Mesenchymal stem cell (in vitro differentiated cells and primary cell): ENCODE data around the gene CFAP161.

Experiments
- DNase-seq: peaks from one replicate; pipeline ENCODE4 v3.0.0-alpha.2; 2013
- H2AFZ ChIP-seq: one replicate; pipeline ENCODE4 v1.6.1; 2013; ENCODE audit warnings: low read depth, mild to moderate bottlenecking, control low read depth, inconsistent platforms, low read length, moderate library complexity
- H2AK5ac ChIP-seq: 2 replicates; pipeline ENCODE4 v1.6.1; 2013; ENCODE audit warnings: low read length, moderate library complexity, mild to moderate bottlenecking, inconsistent platforms; ENCODE audit not compliant: severe bottlenecking
- H2BK120ac ChIP-seq: one replicate; pipeline ENCODE4 v1.6.1; 2013; ENCODE audit warnings: low read depth, mild to moderate bottlenecking, inconsistent platforms, low read length, moderate library complexity
- H2BK12ac ChIP-seq, 2 experiments: one replicate each; pipeline ENCODE4 v1.6.1; 2013; ENCODE audit warnings: inconsistent platforms in 2 of 2, low read length in 2 of 2, mild to moderate bottlenecking in 2 of 2, moderate library complexity in 2 of 2, control low read depth in 1 of 2
- H2BK15ac ChIP-seq: one replicate; pipeline ENCODE4 v1.6.1; 2013; ENCODE audit warnings: mild to moderate bottlenecking, low read depth, inconsistent platforms; ENCODE audit not compliant: poor library complexity, severe bottlenecking
- H2BK5ac ChIP-seq: 2 replicates; pipeline ENCODE4 v1.6.1; 2013; ENCODE audit warnings: low read depth, mild to moderate bottlenecking, low read length, control low read depth, inconsistent platforms; ENCODE audit not compliant: poor library complexity, severe bottlenecking
- H3K14ac ChIP-seq, 2 experiments: one replicate each; pipeline ENCODE4 v1.6.1; 2013; ENCODE audit warnings: inconsistent platforms in 2 of 2, low read length in 2 of 2, control low read depth in 1 of 2, mild to moderate bottlenecking in 1 of 2, moderate library complexity in 1 of 2
- H3K18ac ChIP-seq, 2 experiments: one replicate each; pipeline ENCODE4 v1.6.1; 2013; ENCODE audit warnings: inconsistent platforms in 2 of 2, low read length in 2 of 2, control low read depth in 1 of 2, low read depth in 1 of 2, mild to moderate bottlenecking in 1 of 2
- H3K23ac ChIP-seq, 2 experiments: one replicate each; pipeline ENCODE4 v1.6.1; 2013; ENCODE audit warnings: inconsistent platforms in 2 of 2, low read length in 2 of 2, mild to moderate bottlenecking in 2 of 2, moderate library complexity in 2 of 2, control low read depth in 1 of 2
- H3K27ac ChIP-seq: 2 replicates; pipeline ENCODE4 v1.5.1; 2013; ENCODE audit warnings: mild to moderate bottlenecking, moderate library complexity, low read length, control low read depth, inconsistent platforms; ENCODE audit not compliant: poor library complexity, severe bottlenecking
- H3K27me3 ChIP-seq, 2 experiments: 2 replicates each; pipeline versions ENCODE4 v1.6.1 to v1.7.0; 2013; ENCODE audit warnings: low read length in 2 of 2, mild to moderate bottlenecking in 2 of 2, moderate library complexity in 2 of 2, control low read depth in 1 of 2, inconsistent platforms in 1 of 2; ENCODE audit not compliant: control insufficient read depth in 1 of 2, insufficient read depth in 1 of 2
- H3K36me3 ChIP-seq, 2 experiments: 2 replicates each; pipeline versions ENCODE4 v1.6.1 to v1.7.0; 2013; ENCODE audit warnings: low read length in 2 of 2, control low read depth in 1 of 2, inconsistent platforms in 1 of 2, low read depth in 1 of 2, mild to moderate bottlenecking in 1 of 2; ENCODE audit not compliant: insufficient read depth in 2 of 2, control insufficient read depth in 1 of 2
- H3K4ac ChIP-seq, 2 experiments: one replicate each; pipeline ENCODE4 v1.6.1; 2013; ENCODE audit warnings: inconsistent platforms in 2 of 2, low read length in 2 of 2, mild to moderate bottlenecking in 2 of 2, moderate library complexity in 2 of 2, control low read depth in 1 of 2, low read depth in 1 of 2
- H3K4me1 ChIP-seq: 2 replicates; pipeline ENCODE4 v1.6.1; 2013; ENCODE audit warnings: low read depth, low read length, control low read depth; ENCODE audit not compliant: control insufficient read depth, insufficient read depth
- H3K4me2 ChIP-seq: 2 replicates; pipeline ENCODE4 v1.6.1; 2013; ENCODE audit warnings: low read length, mild to moderate bottlenecking, inconsistent platforms; ENCODE audit not compliant: poor library complexity, severe bottlenecking
- H3K4me3 ChIP-seq, 2 experiments: 2 replicates each; pipeline versions ENCODE4 v1.5.1 to v1.7.0; 2013; ENCODE audit warnings: low read length in 2 of 2, mild to moderate bottlenecking in 2 of 2, control low read depth in 1 of 2, low read depth in 1 of 2; ENCODE audit not compliant: insufficient read depth in 1 of 2
- H3K79me1 ChIP-seq: replicated peaks from 2 replicates; pipeline ENCODE4 v1.6.1; 2013; ENCODE audit warnings: mild to moderate bottlenecking, control low read depth, low read length, inconsistent platforms; ENCODE audit not compliant: poor library complexity, severe bottlenecking
- H3K9ac ChIP-seq: 2 replicates; pipeline ENCODE4 v1.7.0; 2013; ENCODE audit warnings: mild to moderate bottlenecking, low read length, moderate library complexity
- H3K9me3 ChIP-seq: 2 replicates; pipeline ENCODE4 v1.7.0; 2013; ENCODE audit warnings: mild to moderate bottlenecking, low read length; ENCODE audit not compliant: control insufficient read depth
- H4K8ac ChIP-seq: one replicate; pipeline ENCODE4 v1.6.1; 2013; ENCODE audit warnings: inconsistent platforms, mild to moderate bottlenecking, low read length, moderate library complexity
- H4K91ac ChIP-seq: one replicate; pipeline ENCODE4 v1.6.1; 2013; ENCODE audit warnings: mild to moderate bottlenecking, low read length, inconsistent platforms
- WGBS: methylation state at CpG from one replicate; pipeline ENCODE4 v1.1.7; 2013; ENCODE audit warnings: mixed read lengths; 5-methylcytosine and 5-hydroxymethylcytosine counted together

The CFAP161 gene

DNA sequence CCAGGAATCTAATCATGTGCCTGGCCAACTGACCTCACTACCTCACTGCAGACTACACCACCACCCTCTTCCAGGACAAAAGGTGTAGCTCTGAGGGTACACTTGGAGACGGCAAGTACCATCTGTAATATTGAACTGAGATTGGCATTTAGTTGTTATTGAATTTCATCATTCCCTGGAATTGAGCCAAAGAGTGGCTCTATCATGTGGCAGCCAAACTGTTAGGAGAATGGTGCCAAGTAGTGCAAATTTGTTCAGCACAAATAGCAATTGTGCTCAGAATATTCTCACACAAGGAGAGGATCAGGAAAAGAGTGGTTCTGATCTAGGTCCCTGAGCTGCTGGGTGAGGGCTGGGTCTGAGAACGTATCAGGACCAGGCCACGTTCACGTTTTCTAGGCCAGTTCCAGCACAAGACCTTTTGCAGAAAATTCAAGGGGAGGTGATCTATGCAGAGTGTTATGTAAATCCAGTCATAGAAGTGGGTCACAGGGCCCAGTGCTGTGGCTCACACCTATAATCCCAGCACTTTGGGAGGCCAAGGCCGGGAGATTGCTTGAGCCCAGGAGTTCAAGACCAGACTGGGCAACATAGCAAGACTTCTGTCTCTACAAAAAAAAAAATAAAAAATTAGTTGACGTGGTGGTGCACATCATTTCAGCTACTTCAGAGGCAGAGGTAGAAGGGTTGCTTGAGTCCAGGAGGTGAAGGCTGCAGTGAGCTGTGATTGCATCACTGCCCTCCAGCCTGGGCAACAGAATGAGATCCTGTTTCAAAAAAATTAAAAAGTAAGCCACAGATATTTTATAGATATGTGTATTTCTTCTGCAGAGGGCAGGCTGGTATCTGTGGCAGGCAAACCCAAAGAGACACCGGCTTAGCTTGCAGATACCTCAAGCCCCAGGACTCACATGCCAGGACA is 31.9 kb upstream of the CFAP161 start:
- Histone ChIP-seq H3K27me3 (peaks cover 0 to 25% of the 10 kb centered on the region in 2 experiments), H2BK5ac (no peak overlapping the region)

DNA sequence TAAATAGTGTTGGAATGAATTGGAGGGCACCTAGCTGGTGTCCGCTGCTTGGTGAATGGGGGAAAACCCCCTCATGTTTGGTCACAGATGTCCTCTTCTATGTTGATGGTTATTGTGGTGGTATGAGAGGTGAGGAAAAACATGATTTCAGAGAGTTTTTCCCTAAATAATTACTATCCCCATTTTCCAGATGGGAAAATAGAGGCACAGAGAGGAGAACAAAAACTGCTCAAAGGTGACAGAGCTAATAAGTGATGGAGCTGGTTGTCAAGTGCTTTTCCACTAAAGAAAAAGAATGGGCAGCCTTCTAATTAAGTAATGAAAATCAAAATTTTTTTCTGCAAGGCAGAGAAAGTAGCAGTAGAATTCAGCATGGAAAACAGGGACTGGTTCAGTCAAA is 30.2 kb upstream of the CFAP161 start:
- H3K4me1 ChIP-seq = no peaks in the 10 kb centered on the region
- peaks cover 0 to 17% of the 10 kb centered on the region in 2 experiments for H3K27me3 ChIP-seq
- H3K14ac ChIP-seq = no peak overlapping the region
- H2BK12ac ChIP-seq = no peak overlapping the region
- no peak overlapping the region for H3K18ac ChIP-seq
- H3K9ac ChIP-seq = no peak overlapping the region
- H3K9me3 ChIP-seq = no peaks in the 10 kb centered on the region
- no peaks in the 10 kb centered on the region for H3K36me3 ChIP-seq
- no peak overlapping the region for H2BK15ac ChIP-seq
- no peak overlapping the region for H2AK5ac ChIP-seq
- no peak overlapping the region for H4K91ac ChIP-seq
- H2BK120ac ChIP-seq = no peak overlapping the region
- no peak overlapping the region for H3K4me2 ChIP-seq
- no peak overlapping the region for H2AFZ ChIP-seq
- whole genome bisulfite sequencing = 75% methylated on average over 1 of the region's 1 CpG
- no peak overlapping the region for H2BK5ac ChIP-seq
- H4K8ac ChIP-seq = no peak overlapping the region
- H3K23ac ChIP-seq = no peak overlapping the region
- DNase-seq = no peak
- no peaks in the 10 kb centered on the region for H3K79me1 ChIP-seq
- no peak overlapping the region for H3K27ac ChIP-seq
- H3K4me3 ChIP-seq = no peak overlapping the region
- no peak overlapping the region for H3K4ac ChIP-seq

More for the DNA sequence above, 31.9 kb upstream of the CFAP161 start:
- no peaks in the 10 kb centered on the region for H3K79me1 ChIP-seq
- H3K4me3 ChIP-seq = no peak overlapping the region
- H2BK12ac ChIP-seq = no peak overlapping the region
- H3K9me3 ChIP-seq = no peaks in the 10 kb centered on the region
- no peak overlapping the region for H3K4me2 ChIP-seq
- H4K8ac ChIP-seq = no peak overlapping the region
- no peaks in the 10 kb centered on the region for H3K36me3 ChIP-seq
- H3K4ac ChIP-seq = no peak overlapping the region
- H3K4me1 ChIP-seq = no peaks in the 10 kb centered on the region
- H3K18ac ChIP-seq = no peak overlapping the region
- H3K27ac ChIP-seq = no peak overlapping the region
- H3K23ac ChIP-seq = no peak overlapping the region
- no peak overlapping the region for H4K91ac ChIP-seq
- H3K14ac ChIP-seq = no peak overlapping the region
- 73% methylated on average over 7 of the region's 7 CpGs for WGBS
- no peak overlapping the region for H3K9ac ChIP-seq
- no peak overlapping the region for H2BK120ac ChIP-seq
- no peak overlapping the region for H2AK5ac ChIP-seq
- H2AFZ ChIP-seq = no peak overlapping the region
- no peak for DNase-seq
- no peak overlapping the region for H2BK15ac ChIP-seq

DNA sequence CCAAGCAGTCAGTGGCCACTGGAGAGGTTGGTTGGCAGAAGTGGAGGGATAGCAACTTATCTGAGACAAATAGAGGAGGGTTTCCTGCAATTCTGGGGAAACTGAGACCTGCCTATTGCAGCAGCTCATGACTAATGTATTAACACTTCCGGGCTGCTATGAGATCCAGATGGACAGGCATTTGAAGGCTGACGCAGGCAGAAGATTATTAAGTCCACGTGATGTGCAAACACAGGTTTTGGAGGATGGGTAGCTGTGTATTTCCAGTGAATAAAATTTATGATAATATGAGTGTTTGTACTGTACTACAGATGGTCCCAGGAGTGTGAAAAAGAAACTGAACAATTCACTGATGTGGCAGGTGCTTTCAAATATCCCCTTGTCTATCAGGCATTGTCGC is 28.5 kb upstream of the CFAP161 start:
- Histone ChIP-seq H2BK120ac (no peak overlapping the region), H2AK5ac (no peak overlapping the region), H3K4me2 (no peak overlapping the region), H2BK5ac (no peak overlapping the region), H2BK15ac (no peak overlapping the region), H3K9ac (no peak overlapping the region), H2BK12ac (no peak overlapping the region), H3K18ac (no peak overlapping the region), H3K9me3 (no peaks in the 10 kb centered on the region), H3K4me1 (no peaks in the 10 kb centered on the region), H3K4me3 (no peak overlapping the region), H3K27ac (no peak overlapping the region), H3K4ac (no peak overlapping the region), H3K23ac (no peak overlapping the region), H3K27me3 (peaks cover 4 to 16% of the 10 kb centered on the region in 2 experiments), H4K91ac (no peak overlapping the region), H3K36me3 (no peaks in the 10 kb centered on the region), H2AFZ (no peak overlapping the region), H3K14ac (no peak overlapping the region), H3K79me1 (no peaks in the 10 kb centered on the region), H4K8ac (no peak overlapping the region)
- DNase-seq = no peak
- WGBS = 79% methylated on average over 4 of the region's 4 CpGs

DNA sequence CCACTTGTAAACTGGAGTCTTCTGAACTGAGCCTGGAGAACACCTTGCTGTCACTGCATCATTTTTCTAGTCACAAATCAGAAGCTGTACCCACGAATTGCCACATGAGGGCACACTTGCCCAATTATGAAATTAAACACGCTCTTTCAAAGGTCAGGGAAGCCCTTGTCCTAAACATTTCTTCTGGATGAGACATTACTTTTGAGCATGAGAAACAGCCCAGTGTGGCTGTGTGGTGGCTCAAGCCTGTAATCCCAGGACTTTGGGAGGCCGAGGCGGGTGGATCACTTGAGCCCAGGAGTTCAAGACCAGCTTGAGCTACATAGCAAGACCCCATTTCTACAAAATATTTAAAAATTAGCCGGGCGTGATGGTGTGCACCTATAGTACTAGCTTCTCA is 27.5 kb upstream of the CFAP161 start:
- H3K27me3 ChIP-seq = peaks cover 7 to 23% of the 10 kb centered on the region in 2 experiments
- no peak overlapping the region for H2AFZ ChIP-seq
- no peaks in the 10 kb centered on the region for H3K9me3 ChIP-seq
- no peak overlapping the region for H2BK12ac ChIP-seq
- no peak overlapping the region for H3K27ac ChIP-seq
- peak; percentile 72 for DNase-seq
- no peak overlapping the region for H4K8ac ChIP-seq
- H3K79me1 ChIP-seq = no peaks in the 10 kb centered on the region
- H4K91ac ChIP-seq = no peak overlapping the region
- no peak overlapping the region for H3K4me2 ChIP-seq
- no peak overlapping the region for H2BK120ac ChIP-seq
- H3K14ac ChIP-seq = no peak overlapping the region
- peak overlapping the region; percentile 30 for H3K9ac ChIP-seq
- no peaks in the 10 kb centered on the region for H3K36me3 ChIP-seq
- no peak overlapping the region for H3K23ac ChIP-seq
- no peak overlapping the region for H3K4ac ChIP-seq
- no peaks in the 10 kb centered on the region for H3K4me1 ChIP-seq
- H2BK5ac ChIP-seq = no peak overlapping the region
- no peak overlapping the region for H2BK15ac ChIP-seq
- H3K4me3 ChIP-seq = no peak overlapping the region
- no peak overlapping the region for H2AK5ac ChIP-seq
- 50% methylated on average over 4 of the region's 6 CpGs for WGBS
- H3K18ac ChIP-seq = no peak overlapping the region
